H1 (cell line): Measurements from ENCODE around the gene RYR3. TPM values are rescaled to one million over a fixed set of nuclear protein-coding genes. Genes with fewer than 3 reads are reported as not detected.

ENCODE experiments used
- CTCF ChIA-PET: fragments of 300-600 bp; sonication (Branson Sonifier 250); formaldehyde crosslinking; loops from one replicate; lab custom pipeline; 2021; ENCODE audit not compliant: partially characterized antibody; lab: Charles Lee
- POLR2A ChIA-PET: fragments of 300-600 bp; sonication (Branson Sonifier 250); formaldehyde crosslinking; loops from one replicate; lab custom pipeline; 2021; ENCODE audit warnings: inconsistent platforms; ENCODE audit not compliant: partially characterized antibody; lab: Charles Lee
- DNase-seq, 2 experiments: peaks; one replicate each; pipeline versions ENCODE4 v3.0.0 to v3.0.0-alpha.2; 2010 to 2022; ENCODE audit warnings: low spot score in 2 of 2, low read depth in 1 of 2, mixed read lengths in 1 of 2
- FAIRE-seq: peaks from 2 replicates; lab custom pipeline; 2011; peaks lifted over from hg19 to GRCh38; lab: Jason Lieb, UNC
- H2AFZ ChIP-seq: 2 replicates; pipeline ENCODE4 v1.8.1; 2012; ENCODE audit warnings: low read length, inconsistent platforms
- H2AK5ac ChIP-seq: 2 replicates; pipeline ENCODE4 v1.6.1; 2013; ENCODE audit warnings: low read depth, low read length
- H2BK120ac ChIP-seq: replicated peaks from 2 replicates; pipeline ENCODE3; 2013; ENCODE audit warnings: low read depth, low read length, inconsistent platforms
- H2BK12ac ChIP-seq: 2 replicates; pipeline ENCODE4 v1.6.1; 2013; ENCODE audit warnings: low read depth, low read length
- H2BK15ac ChIP-seq: 2 replicates; pipeline ENCODE4 v1.6.1; 2013; ENCODE audit warnings: low read length
- H2BK20ac ChIP-seq: 2 replicates; pipeline ENCODE4 v1.6.1; 2013; ENCODE audit warnings: low read length
- H2BK5ac ChIP-seq: 2 replicates; pipeline ENCODE4 v1.6.1; 2013; ENCODE audit warnings: low read depth, low read length
- H3K14ac ChIP-seq: 2 replicates; pipeline ENCODE4 v1.6.1; 2013; ENCODE audit warnings: inconsistent platforms; ENCODE audit not compliant: insufficient read length
- H3K18ac ChIP-seq: 2 replicates; pipeline ENCODE4 v1.6.1; 2013; ENCODE audit warnings: low read length; ENCODE audit errors: extremely low read depth
- H3K23ac ChIP-seq: 2 replicates; pipeline ENCODE4 v1.6.1; 2013; ENCODE audit warnings: inconsistent platforms; ENCODE audit not compliant: insufficient read length
- H3K23me2 ChIP-seq: 2 replicates; pipeline ENCODE4 v1.6.1; 2013; ENCODE audit warnings: low read depth, low read length
- H3K27ac ChIP-seq: 2 replicates; pipeline ENCODE4 v1.6.1; 2011; ENCODE audit warnings: low read depth, low read length, inconsistent platforms
- H3K27me3 ChIP-seq, 4 experiments: replicated peaks in 1 of 4; 1 replicate in 1 of 4; 2 replicates in 3 of 4; pipeline versions ENCODE4 v1.6.1 to v1.8.1; 2011 to 2013; ENCODE audit warnings: low read length in 3 of 4, mild to moderate bottlenecking in 3 of 4, inconsistent platforms in 2 of 4, mixed read lengths in 2 of 4, moderate library complexity in 1 of 4; ENCODE audit not compliant: control insufficient read depth in 3 of 4, insufficient read depth in 3 of 4; ENCODE audit errors: extremely low read depth in 1 of 4
- H3K36me3 ChIP-seq, 4 experiments: 2 replicates each; pipeline versions ENCODE4 v1.6.1 to v1.8.1; 2011 to 2013; ENCODE audit warnings: mild to moderate bottlenecking in 4 of 4, low read length in 3 of 4, moderate library complexity in 2 of 4, control low read depth in 1 of 4, inconsistent platforms in 1 of 4; ENCODE audit not compliant: insufficient read depth in 4 of 4, control insufficient read depth in 2 of 4
- H3K4ac ChIP-seq: replicated peaks from 2 replicates; pipeline ENCODE3; 2013; ENCODE audit warnings: low read length, low read depth, mixed read lengths, inconsistent platforms; ENCODE audit not compliant: insufficient read length
- H3K4me1 ChIP-seq, 4 experiments: replicated peaks in 1 of 4; 1 replicate in 1 of 4; 2 replicates in 3 of 4; pipeline versions ENCODE4 v1.6.1 to v1.8.1; 2011 to 2013; ENCODE audit warnings: low read length in 3 of 4, inconsistent platforms in 2 of 4, mixed read lengths in 1 of 4; ENCODE audit not compliant: insufficient read depth in 4 of 4, control insufficient read depth in 3 of 4
- H3K4me2 ChIP-seq, 2 experiments: 2 replicates each; pipeline versions ENCODE4 v1.6.1 to v1.8.1; 2011 to 2013; ENCODE audit warnings: low read depth in 2 of 2, low read length in 2 of 2, control low read depth in 1 of 2, inconsistent platforms in 1 of 2, mild to moderate bottlenecking in 1 of 2; ENCODE audit not compliant: insufficient read depth in 1 of 2
- H3K4me3 ChIP-seq, 4 experiments: fragments of 200-600, 300-600 bp in 1 of 4; sonication (generic), shearing (Covaris generic), sonication (Bioruptor Twin) in 1 of 4; 2 replicates each; pipeline versions ENCODE4 v1.5.1 to v1.8.1; 2011 to 2016; ENCODE audit warnings: low read length in 4 of 4, low read depth in 3 of 4, control low read depth in 2 of 4, inconsistent platforms in 2 of 4, mild to moderate bottlenecking in 2 of 4, mixed read lengths in 1 of 4, moderate library complexity in 1 of 4; ENCODE audit not compliant: insufficient read depth in 2 of 4; ENCODE audit errors: extremely low read depth in 1 of 4
- H3K56ac ChIP-seq: replicated peaks from 2 replicates; pipeline ENCODE3; 2013; ENCODE audit warnings: low read depth, mild to moderate bottlenecking, mixed read lengths, low read length, inconsistent platforms; ENCODE audit not compliant: insufficient read length
- H3K79me1 ChIP-seq: 2 replicates; pipeline ENCODE4 v1.6.1; 2013; ENCODE audit warnings: low read depth, low read length, control low read depth
- H3K79me2 ChIP-seq, 2 experiments: 2 replicates each; pipeline versions ENCODE4 v1.6.1 to v1.8.1; 2012 to 2013; ENCODE audit warnings: low read length in 2 of 2, mild to moderate bottlenecking in 2 of 2, inconsistent platforms in 1 of 2; ENCODE audit not compliant: insufficient read depth in 2 of 2, control insufficient read depth in 1 of 2
- H3K9ac ChIP-seq, 4 experiments: replicated peaks in 1 of 4; 1 replicate in 1 of 4; 2 replicates in 3 of 4; pipeline versions ENCODE4 v1.6.1 to v1.8.1; 2011 to 2013; ENCODE audit warnings: low read depth in 3 of 4, low read length in 3 of 4, control low read depth in 2 of 4, mild to moderate bottlenecking in 2 of 4, moderate library complexity in 2 of 4, inconsistent platforms in 1 of 4; ENCODE audit errors: extremely low read depth in 1 of 4
- H3K9me3 ChIP-seq, 2 experiments: 2 replicates each; pipeline versions ENCODE4 v1.6.1 to v1.8.1; 2012 to 2013; ENCODE audit warnings: mild to moderate bottlenecking in 2 of 2, moderate library complexity in 2 of 2, control low read depth in 1 of 2, inconsistent platforms in 1 of 2, low read depth in 1 of 2, low read length in 1 of 2, mixed read lengths in 1 of 2; ENCODE audit not compliant: insufficient read depth in 2 of 2
- H4K20me1 ChIP-seq, 2 experiments: replicated peaks in 1 of 2; 2 replicates each; pipeline versions ENCODE3 to v1.8.1; 2011 to 2013; ENCODE audit warnings: inconsistent platforms in 2 of 2, low read length in 2 of 2, mild to moderate bottlenecking in 1 of 2; ENCODE audit not compliant: insufficient read depth in 2 of 2, control insufficient read depth in 1 of 2
- H4K5ac ChIP-seq: 2 replicates; pipeline ENCODE4 v1.6.1; 2013; ENCODE audit warnings: low read length, low read depth, mixed read lengths, inconsistent platforms; ENCODE audit not compliant: insufficient read length
- H4K8ac ChIP-seq: 2 replicates; pipeline ENCODE4 v1.8.0; 2013; ENCODE audit warnings: mild to moderate bottlenecking, moderate library complexity, low read length, inconsistent platforms; ENCODE audit not compliant: insufficient read depth; ENCODE audit errors: extremely low read depth
- H4K91ac ChIP-seq: replicated peaks from 2 replicates; pipeline ENCODE3; 2013; ENCODE audit warnings: low read length, mixed read lengths, inconsistent platforms; ENCODE audit not compliant: insufficient read length
- CHD1 ChIP-seq: IDR thresholded peaks from 2 replicates; pipeline ENCODE4 v1.6.1; 2012; ENCODE audit warnings: low read depth, low read length, improper control_type of control experiment
- EZH2 ChIP-seq: fragments of 200-600 bp; sonication (generic); IDR thresholded peaks from 2 replicates; pipeline ENCODE4 v1.7.1; 2012; ENCODE audit warnings: low read depth, mild to moderate bottlenecking, moderate library complexity, low read length, inconsistent platforms; ENCODE audit not compliant: severe bottlenecking
- KDM5A ChIP-seq: fragments of 200-600 bp; IDR thresholded peaks from 2 replicates; pipeline ENCODE4 v1.7.1; 2012; ENCODE audit warnings: mild to moderate bottlenecking, low read length, inconsistent platforms, mixed read lengths
- NANOG ChIP-seq: IDR thresholded peaks from 2 replicates; pipeline ENCODE4 v1.6.1; 2011; ENCODE audit warnings: low read length, low read depth, mild to moderate bottlenecking, inconsistent platforms; ENCODE audit not compliant: insufficient read depth, poor library complexity, severe bottlenecking
- PHF8 ChIP-seq: fragments of 200-600 bp; sonication (generic); conservative IDR thresholded peaks from 2 replicates; pipeline ENCODE4 v1.7.1; 2012; ENCODE audit warnings: low read depth, mild to moderate bottlenecking, inconsistent platforms, low read length, moderate library complexity
- POLR2A ChIP-seq, 2 experiments: IDR thresholded peaks; 1 replicate in 1 of 2; 2 replicates in 1 of 2; pipeline ENCODE4 v1.6.1; 2011; ENCODE audit warnings: low read depth in 2 of 2, low read length in 2 of 2, mild to moderate bottlenecking in 2 of 2; ENCODE audit errors: control extremely low read depth in 1 of 2
- POLR2AphosphoS5 ChIP-seq: IDR thresholded peaks from 2 replicates; pipeline ENCODE4 v1.6.1; 2011; ENCODE audit warnings: low read depth, low read length
- POU5F1 ChIP-seq: IDR thresholded peaks from 2 replicates; pipeline ENCODE4 v1.6.1; 2011; ENCODE audit warnings: low read depth, mild to moderate bottlenecking, low read length, moderate library complexity
- RNF2 ChIP-seq: fragments of 200-900, 300-1000 bp; sonication (generic); IDR thresholded peaks from 2 replicates; pipeline ENCODE4 v1.7.1; 2016; ENCODE audit warnings: borderline replicate concordance, low read depth, mild to moderate bottlenecking, antibody characterized with exemption, low read length; ENCODE audit not compliant: poor library complexity, severe bottlenecking; ENCODE audit errors: missing control alignments
- SRF ChIP-seq: IDR thresholded peaks from 2 replicates; pipeline ENCODE4 v1.6.1; 2011; ENCODE audit warnings: mild to moderate bottlenecking, low read depth, low read length, moderate library complexity
- TEAD4 ChIP-seq: IDR thresholded peaks from 2 replicates; pipeline ENCODE4 v1.6.1; 2012; ENCODE audit warnings: low read depth, low read length, inconsistent platforms, mixed read lengths
- YY1 ChIP-seq: IDR thresholded peaks from 2 replicates; pipeline ENCODE4 v1.6.1; 2011; ENCODE audit warnings: low read depth, mild to moderate bottlenecking, low read length
- WGBS, 2 experiments: shearing (Covaris generic) in 1 of 2; methylation state at CpG; one replicate each; pipeline versions ENCODE4 v1.1.6 to v1.1.7; 2013 to 2015; ENCODE audit warnings: low lambda C conversion rate in 2 of 2, mixed read lengths in 2 of 2, inconsistent platforms in 1 of 2, low coverage in 1 of 2, missing lambda C conversion rate in 1 of 2; ENCODE audit not compliant: insufficient replicate concordance in 2 of 2, insufficient coverage in 1 of 2, insufficient read length in 1 of 2; ENCODE audit errors: extremely low coverage in 1 of 2, missing lambda C conversion rate in 1 of 2; 5-methylcytosine and 5-hydroxymethylcytosine counted together
- polyA plus RNA-seq, 7 experiments: library from polyadenylated mRNA; depleted of rRNA in 3 of 7; stranded (reverse) in 5 of 7; unstranded in 2 of 7; fragments of >200 nt in 5 of 7; fragments of 200-250 nt in 2 of 7; gene quantifications; 1 replicate in 5 of 7; 2 replicates in 1 of 7; 4 replicates in 1 of 7; pipeline versions ENCODE4 v1.2.1 to v1.2.3, GENCODE V29; 2011 to 2013; ENCODE audit warnings: missing spikeins in 2 of 7, mixed read lengths in 2 of 7
- total RNA-seq: library from RNA; stranded (reverse); fragmentation: NEBNext Ultra II Directional; extraction: Animal tissue kit (Norgen Biotek cat#: 25700); gene quantifications from 2 replicates; pipeline ENCODE4 v1.2.1, GENCODE V29; 2021
- TF ChIP-seq, protein P1 (sequence below): IDR thresholded peaks from 2 replicates; pipeline ENCODE4 v1.6.1; 2012; ENCODE audit warnings: low read length, inconsistent platforms

The RYR3 gene
- total and polyA plus RNA-seq, 2 of the 8 experiments (the other 6 are each of a cell fraction or from before 2014, with no cell fraction given): 0.33 to 3.4 TPM

DNA sequence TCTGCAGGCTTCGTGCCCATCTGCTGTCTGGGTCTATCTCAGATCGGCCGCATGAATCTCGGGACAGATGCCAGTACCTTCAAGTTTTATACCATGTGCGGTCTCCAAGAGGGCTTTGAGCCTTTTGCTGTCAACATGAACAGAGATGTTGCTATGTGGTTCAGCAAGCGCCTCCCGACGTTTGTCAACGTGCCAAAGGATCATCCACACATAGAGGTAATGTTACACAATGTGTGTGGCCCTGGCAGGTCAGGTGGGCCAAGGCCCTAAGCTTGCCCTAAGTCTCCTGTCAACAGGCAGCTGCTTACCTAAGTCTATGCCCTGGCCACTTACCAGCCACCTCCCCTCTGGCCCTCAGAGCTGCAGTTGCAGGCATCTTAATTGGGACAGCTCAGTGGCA is 333.5 kb downstream of the RYR3 start:
- Histone ChIP-seq H3K18ac (no peak overlapping the region), H4K20me1 (no peaks in the 10 kb centered on the region), H2AK5ac (no peak overlapping the region), H3K79me2 (no peaks in the 10 kb centered on the region), H2BK5ac (no peak overlapping the region), H3K9ac (no peak overlapping the region), H2BK15ac (no peak overlapping the region), H4K91ac (no peak overlapping the region), H2BK120ac (no peak overlapping the region), H3K27ac (no peak overlapping the region), H3K36me3 (no peaks in the 10 kb centered on the region), H3K23ac (no peak overlapping the region), H3K27me3 (no peaks in the 10 kb centered on the region), H3K4me2 (no peak overlapping the region), H3K4me1 (no peaks in the 10 kb centered on the region), H3K14ac (no peak overlapping the region), H2AFZ (0 out of 2 replicates have a peak overlapping the region, but pooled peaks have one; percentile 21), H3K23me2 (no peaks in the 10 kb centered on the region; the same call in 1 of the 2 replicates), H4K8ac (no peak overlapping the region), H3K79me1 (no peaks in the 10 kb centered on the region), H3K4me3 (no peak overlapping the region), H2BK20ac (no peak overlapping the region), H2BK12ac (no peak overlapping the region), H3K56ac (no peak overlapping the region), H3K9me3 (no peaks in the 10 kb centered on the region), H4K5ac (no peak overlapping the region), H3K4ac (no peak overlapping the region)
- DNase-seq (no peak), FAIRE-seq (no peak)
- 89% methylated on average over 9 of the region's 9 CpGs; no CpG with 5 or more reads in 1 of the 2 experiments for WGBS, 2 experiments
- ChIA-PET CTCF (interaction anchor here (0.9 kb wide), 1 partner anchor 10 kb away, joined by 6 read pairs; no protein-coding TSS in a partner anchor), POLR2A (no interaction called here)
- no peak for TF ChIP-seq POLR2A (IDR thresholded peaks at IDR 0.05; ENCODE audit: control extremely low read depth in 1 of 2, low read depth in 2 of 2, low read length in 2 of 2)
- TF ChIP-seq PHF8: no peak
- no peak for TF ChIP-seq RNF2
- TF ChIP-seq POU5F1: no peak
- no peak for TF ChIP-seq CHD1
- no peak for TF ChIP-seq YY1
- TF ChIP-seq, protein P1, sequence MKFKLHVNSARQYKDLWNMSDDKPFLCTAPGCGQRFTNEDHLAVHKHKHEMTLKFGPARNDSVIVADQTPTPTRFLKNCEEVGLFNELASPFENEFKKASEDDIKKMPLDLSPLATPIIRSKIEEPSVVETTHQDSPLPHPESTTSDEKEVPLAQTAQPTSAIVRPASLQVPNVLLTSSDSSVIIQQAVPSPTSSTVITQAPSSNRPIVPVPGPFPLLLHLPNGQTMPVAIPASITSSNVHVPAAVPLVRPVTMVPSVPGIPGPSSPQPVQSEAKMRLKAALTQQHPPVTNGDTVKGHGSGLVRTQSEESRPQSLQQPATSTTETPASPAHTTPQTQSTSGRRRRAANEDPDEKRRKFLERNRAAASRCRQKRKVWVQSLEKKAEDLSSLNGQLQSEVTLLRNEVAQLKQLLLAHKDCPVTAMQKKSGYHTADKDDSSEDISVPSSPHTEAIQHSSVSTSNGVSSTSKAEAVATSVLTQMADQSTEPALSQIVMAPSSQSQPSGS: no peak
- TF ChIP-seq KDM5A: no peak
- no peak for TF ChIP-seq TEAD4
- no peak for TF ChIP-seq POLR2AphosphoS5
- TF ChIP-seq SRF: no peak
- TF ChIP-seq EZH2: no peak
- no peak for TF ChIP-seq NANOG
